CD14-positive monocyte (primary cell): ENCODE data around the gene CDK5R2. TPM values are rescaled to one million over a fixed set of nuclear protein-coding genes. Genes with fewer than 3 reads are reported as not detected.

Experiments
- DNase-seq, 3 donors: peaks; one replicate each; pipeline ENCODE4 v3.0.0-alpha.2; 2011 to 2022
- H2AFZ ChIP-seq: 2 replicates; pipeline ENCODE4 v1.6.0; 2012; ENCODE audit warnings: mild to moderate bottlenecking, low read depth, low read length, inconsistent platforms; ENCODE audit not compliant: insufficient read depth, poor library complexity, severe bottlenecking
- H3K27ac ChIP-seq, 2 donors: 1 replicate in 1 of 2; 2 replicates in 1 of 2; pipeline ENCODE4 v1.5.1; 2012 to 2013; ENCODE audit warnings: low read length in 2 of 2, control low read depth in 1 of 2, inconsistent platforms in 1 of 2, low read depth in 1 of 2, mild to moderate bottlenecking in 1 of 2
- H3K27me3 ChIP-seq, 2 donors: one replicate each; pipeline versions ENCODE4 v1.6.0 to v1.6.1; 2011 to 2013; ENCODE audit warnings: low read length in 2 of 2; ENCODE audit not compliant: control insufficient read depth in 2 of 2, insufficient read depth in 2 of 2
- H3K36me3 ChIP-seq, 2 donors: replicated peaks in 1 of 2; 1 replicate in 1 of 2; 2 replicates in 1 of 2; pipeline versions ENCODE4 v1.5.1 to v1.6.1; 2012 to 2013; ENCODE audit warnings: low read length in 2 of 2, control low read depth in 1 of 2, inconsistent platforms in 1 of 2, mild to moderate bottlenecking in 1 of 2; ENCODE audit not compliant: insufficient read depth in 2 of 2, control insufficient read depth in 1 of 2
- H3K4me1 ChIP-seq, 2 donors: 1 replicate in 1 of 2; 2 replicates in 1 of 2; pipeline versions ENCODE4 v1.5.1 to v1.6.1; 2012 to 2013; ENCODE audit warnings: low read length in 2 of 2, control low read depth in 1 of 2, inconsistent platforms in 1 of 2, mild to moderate bottlenecking in 1 of 2, moderate library complexity in 1 of 2; ENCODE audit not compliant: insufficient read depth in 2 of 2, control insufficient read depth in 1 of 2
- H3K4me2 ChIP-seq: replicated peaks from 2 replicates; pipeline ENCODE3; 2012; ENCODE audit warnings: low read length, moderate library complexity, mild to moderate bottlenecking; ENCODE audit not compliant: poor library complexity, severe bottlenecking; ENCODE audit errors: extremely low read depth
- H3K4me3 ChIP-seq, 3 experiments: fragments of 200-600 bp in 1 of 3; sonication (generic) in 1 of 3; replicated peaks in 1 of 3; 1 replicate in 2 of 3; 2 replicates in 1 of 3; pipeline ENCODE4 v1.5.1; 2011 to 2013; ENCODE audit warnings: low read length in 3 of 3, mild to moderate bottlenecking in 3 of 3, control low read depth in 2 of 3, low read depth in 2 of 3, inconsistent platforms in 1 of 3, moderate library complexity in 1 of 3
- H3K79me2 ChIP-seq: 2 replicates; pipeline ENCODE4 v1.6.0; 2012; ENCODE audit warnings: mild to moderate bottlenecking, control low read depth, inconsistent platforms, low read length, moderate library complexity; ENCODE audit not compliant: insufficient read depth
- H3K9ac ChIP-seq: 2 replicates; pipeline ENCODE4 v1.6.0; 2017; ENCODE audit warnings: low read length, mild to moderate bottlenecking; ENCODE audit not compliant: insufficient read depth, poor library complexity, severe bottlenecking
- H3K9me3 ChIP-seq, 2 donors: replicated peaks in 1 of 2; 1 replicate in 1 of 2; 2 replicates in 1 of 2; pipeline versions ENCODE4 v1.5.1 to v1.6.1; 2012 to 2013; ENCODE audit warnings: low read length in 2 of 2, control low read depth in 1 of 2; ENCODE audit not compliant: control insufficient read depth in 1 of 2, insufficient read depth in 1 of 2
- H4K20me1 ChIP-seq: 2 replicates; pipeline ENCODE4 v1.6.0; 2012; ENCODE audit warnings: mild to moderate bottlenecking, low read length, control low read depth, moderate library complexity; ENCODE audit not compliant: insufficient read depth
- H3K27ac Mint-ChIP-seq, 7 donors: one replicate each; pipeline ENCODE4 v1.8.0; 2020; ENCODE audit warnings: mild to moderate bottlenecking in 7 of 7, mixed read lengths in 7 of 7, moderate library complexity in 6 of 7, inconsistent platforms in 2 of 7
- H3K27me3 Mint-ChIP-seq, 3 donors: one replicate each; pipeline ENCODE4 v1.8.0; 2021 to 2022; ENCODE audit warnings: low read depth in 3 of 3, mild to moderate bottlenecking in 3 of 3, mixed read lengths in 3 of 3, moderate library complexity in 3 of 3, inconsistent platforms in 1 of 3
- H3K36me3 Mint-ChIP-seq, 2 donors: one replicate each; pipeline ENCODE4 v1.8.0; 2020; ENCODE audit warnings: mixed read lengths in 2 of 2, inconsistent platforms in 1 of 2, mild to moderate bottlenecking in 1 of 2
- H3K4me1 Mint-ChIP-seq: one replicate; pipeline ENCODE4 v1.8.0; 2020; ENCODE audit warnings: mild to moderate bottlenecking, mixed read lengths
- H3K4me3 Mint-ChIP-seq, 2 donors: one replicate each; pipeline ENCODE4 v1.8.0; 2020; ENCODE audit warnings: mild to moderate bottlenecking in 2 of 2, mixed read lengths in 2 of 2, moderate library complexity in 1 of 2
- H3K9me3 Mint-ChIP-seq, 7 donors: one replicate each; pipeline ENCODE4 v1.8.0; 2020 to 2022; ENCODE audit warnings: mixed read lengths in 7 of 7, mild to moderate bottlenecking in 6 of 7, moderate library complexity in 6 of 7, inconsistent platforms in 2 of 7
- CTCF ChIP-seq: fragments of 200-600 bp; IDR thresholded peaks from one replicate; pipeline ENCODE4 v1.8.0; 2022; ENCODE audit warnings: antibody characterized with exemption, mild to moderate bottlenecking
- WGBS: methylation state at CpG from one replicate; pipeline ENCODE4 v1.1.5; 2013; ENCODE audit warnings: missing lambda C conversion rate; ENCODE audit not compliant: insufficient coverage; 5-methylcytosine and 5-hydroxymethylcytosine counted together
- intact Hi-C, 2 donors: fragments of 100-400 bp; cut with micrococcal nuclease; formaldehyde crosslinking; loops; one replicate each; pipeline versions ENCODE4 v1.15.0 to v1.15.1; 2023
- polyA plus RNA-seq, 3 donors: library from polyadenylated mRNA; depleted of rRNA in 1 of 3; unstranded in 2 of 3; stranded (reverse) in 1 of 3; fragments of 300-500 nt in 2 of 3; fragments of >200 nt in 1 of 3; fragmentation: Illumina TruSeq in 2 of 3; gene quantifications; 1 replicate in 2 of 3; 2 replicates in 1 of 3; pipeline ENCODE4 v1.2.3, GENCODE V29; 2012 to 2021

The CDK5R2 gene
- polyA plus RNA-seq, 3 donors: not detected

GRCh38 chr2:219003979-219004378, 44.5 kb downstream of the CDK5R2 start:
- TF ChIP-seq CTCF: no peak
- peaks cover 72 to 91% (median 83%) of the 10 kb centered on the region in 3 donors for H3K27me3 Mint-ChIP-seq
- Histone ChIP-seq H3K4me2 (no peak overlapping the region), H3K9me3 (peaks cover 0 to 25% of the 10 kb centered on the region in 2 donors), H4K20me1 (no peaks in the 10 kb centered on the region), H3K4me3 (no peak overlapping the region), H3K36me3 (no peaks in the 10 kb centered on the region), H2AFZ (no peak overlapping the region), H3K4me1 (no peaks in the 10 kb centered on the region), H3K27ac (no peak overlapping the region), H3K27me3 (peaks cover 44 to 72% of the 10 kb centered on the region in 2 donors), H3K79me2 (no peaks in the 10 kb centered on the region), H3K9ac (no peak overlapping the region)
- intact Hi-C loops: no loop called here
- H3K4me3 Mint-ChIP-seq: peak overlapping the region in 1 of 2 donors; percentile 71
- 89% methylated on average over 2 of the region's 3 CpGs for WGBS
- H3K9me3 Mint-ChIP-seq: peaks cover 0 to 15% (median 4%) of the 10 kb centered on the region in 7 donors
- no peak for DNase-seq
- peaks cover 6% of the 10 kb centered on the region for H3K4me1 Mint-ChIP-seq
- H3K36me3 Mint-ChIP-seq: no peaks in the 10 kb centered on the region
- no peak overlapping the region for H3K27ac Mint-ChIP-seq

GRCh38 chr2:219009294-219009693, 49.8 kb downstream of the CDK5R2 start:
- intact Hi-C loops: no loop called here
- TF ChIP-seq CTCF: no peak
- no peak overlapping the region for H3K27ac Mint-ChIP-seq

More at GRCh38 chr2:219009294-219009693, 49.8 kb downstream of the CDK5R2 start:
- Histone ChIP-seq H3K9me3 (peaks cover 0 to 2% of the 10 kb centered on the region in 2 donors), H3K4me2 (no peak overlapping the region), H3K79me2 (no peaks in the 10 kb centered on the region), H3K9ac (no peak overlapping the region), H3K36me3 (no peaks in the 10 kb centered on the region), H3K4me1 (no peaks in the 10 kb centered on the region), H2AFZ (no peak overlapping the region), H3K4me3 (no peak overlapping the region), H3K27me3 (peaks cover 2 to 26% of the 10 kb centered on the region in 2 donors), H4K20me1 (no peaks in the 10 kb centered on the region), H3K27ac (no peak overlapping the region)
- peaks cover 31 to 61% (median 39%) of the 10 kb centered on the region in 3 donors for H3K27me3 Mint-ChIP-seq
- peaks cover 0 to 8% (median 1%) of the 10 kb centered on the region in 7 donors for H3K9me3 Mint-ChIP-seq
- 70% methylated on average over 1 of the region's 2 CpGs for WGBS
- no peaks in the 10 kb centered on the region for H3K4me1 Mint-ChIP-seq
- no peaks in the 10 kb centered on the region for H3K36me3 Mint-ChIP-seq
- no peak for DNase-seq
- H3K4me3 Mint-ChIP-seq: no peak overlapping the region
